NCI-H2029 (cell line): ENCODE results near the gene MPZL1.

Experiments
- DNase-seq: peaks from one replicate; lab custom pipeline; 2025; lab: John Stamatoyannopoulos, UW

Gene MPZL1

GRCh38 chr1:167721617-167722151 lies at the start of gene MPZL1:
MPZL1 (plus strand) TSS chr1:167721982; CDS start chr1:167722152, 170 bp downstream.
- DNase-seq = peak; percentile 45

GRCh38 chr1:167672831-167673230 lies 49.0 kb upstream of the MPZL1 start:
- DNase-seq = no peak

GRCh38 chr1:167673265-167673664 lies 48.5 kb upstream of the MPZL1 start:
- no peak for DNase-seq

GRCh38 chr1:167674156-167674555 lies 47.6 kb upstream of the MPZL1 start:
- no peak for DNase-seq

GRCh38 chr1:167675440-167675839 lies 46.3 kb upstream of the MPZL1 start:
- DNase-seq = no peak

GRCh38 chr1:167676205-167676915 lies 45.4 kb upstream of the MPZL1 start:
- DNase-seq = peak; percentile 31

GRCh38 chr1:167676916-167677848 lies 44.6 kb upstream of the MPZL1 start:
- no peak for DNase-seq

- no peak for DNase-seq
Measured at GRCh38 chr1:167678422-167678821, 43.4 kb upstream of the MPZL1 start.

- DNase-seq = no peak
Measured at GRCh38 chr1:167678838-167679237, 42.9 kb upstream of the MPZL1 start.

- no peak for DNase-seq
Measured at GRCh38 chr1:167679714-167680113, 42.1 kb upstream of the MPZL1 start.

GRCh38 chr1:167681024-167681423 lies 40.8 kb upstream of the MPZL1 start:
- DNase-seq = no peak

GRCh38 chr1:167681451-167682098 lies 40.2 kb upstream of the MPZL1 start:
- DNase-seq = no peak

GRCh38 chr1:167683226-167683625 lies 38.6 kb upstream of the MPZL1 start:
- DNase-seq = peak; percentile 21

GRCh38 chr1:167683641-167684502 lies 37.9 kb upstream of the MPZL1 start:
- no peak for DNase-seq

GRCh38 chr1:167685844-167686243 lies 35.9 kb upstream of the MPZL1 start:
- DNase-seq = no peak

- DNase-seq = peak; percentile 14
Measured at GRCh38 chr1:167687919-167688519, 33.8 kb upstream of the MPZL1 start.

- DNase-seq = no peak
Measured at GRCh38 chr1:167689567-167689920, 32.2 kb upstream of the MPZL1 start.

- no peak for DNase-seq
Measured at GRCh38 chr1:167690053-167690452, 31.7 kb upstream of the MPZL1 start.

- DNase-seq = no peak
Measured at GRCh38 chr1:167693425-167694045, 28.2 kb upstream of the MPZL1 start.

GRCh38 chr1:167694691-167695090 lies 27.1 kb upstream of the MPZL1 start:
- no peak for DNase-seq

- no peak for DNase-seq
Measured at GRCh38 chr1:167695147-167695546, 26.6 kb upstream of the MPZL1 start.
